SK-N-SH treated with all-trans-retinoic acid at 6 μM for 48 hours (cell line): ENCODE data around the gene KLF13.

ENCODE experiments used
- ARNTL ChIP-seq: fragments of 450-650 bp; formaldehyde crosslinking; IDR thresholded peaks from 2 replicates; pipeline ENCODE4 v1.5.0; 2020; ENCODE audit warnings: low read depth, mild to moderate bottlenecking, moderate library complexity, borderline replicate concordance
- BACH2 ChIP-seq: fragments of 250-450 bp; sonication (Bioruptor Pico); IDR thresholded peaks from 2 replicates; pipeline ENCODE4 v1.9.0; 2021; ENCODE audit warnings: mild to moderate bottlenecking, borderline replicate concordance
- CSDC2 ChIP-seq: fragments of 250-450 bp; sonication (Bioruptor Pico); IDR thresholded peaks from 2 replicates; pipeline ENCODE4 v1.5.0; 2020; ENCODE audit warnings: mild to moderate bottlenecking, moderate library complexity
- ISL1 ChIP-seq: fragments of 250-450 bp; sonication (Bioruptor Pico); IDR thresholded peaks from 2 replicates; pipeline ENCODE4 v2.1.2; 2022; ENCODE audit warnings: mild to moderate bottlenecking, moderate library complexity
- PPARA ChIP-seq: fragments of 250-450 bp; sonication (Bioruptor Pico); IDR thresholded peaks from 2 replicates; pipeline ENCODE4 v1.5.0; 2020; ENCODE audit warnings: mild to moderate bottlenecking, borderline replicate concordance
- RARB ChIP-seq: fragments of 250-450 bp; sonication (Bioruptor Pico); IDR thresholded peaks from 2 replicates; pipeline ENCODE4 v1.8.0; 2021; ENCODE audit warnings: mild to moderate bottlenecking, moderate library complexity
- TCF4 ChIP-seq: fragments of 250-450 bp; sonication (Bioruptor Pico); IDR thresholded peaks from 2 replicates; pipeline ENCODE4 v1.8.0; 2021; ENCODE audit warnings: mild to moderate bottlenecking, moderate library complexity, borderline replicate concordance
- TOX ChIP-seq: fragments of 250-450 bp; sonication (Bioruptor Pico); IDR thresholded peaks from 2 replicates; pipeline ENCODE4 v1.8.0; 2021; ENCODE audit warnings: mild to moderate bottlenecking, moderate library complexity, borderline replicate concordance
- ZFP3 ChIP-seq: fragments of 250-450 bp; sonication (Bioruptor Pico); IDR thresholded peaks from 2 replicates; pipeline ENCODE4 v1.5.0; 2020; ENCODE audit warnings: mild to moderate bottlenecking, moderate library complexity
- ZFP30 ChIP-seq: fragments of 450-650 bp; formaldehyde crosslinking; IDR thresholded peaks from 2 replicates; pipeline ENCODE4 v1.5.0; 2022; ENCODE audit warnings: mild to moderate bottlenecking, moderate library complexity
- TF ChIP-seq, protein P1 (sequence below): fragments of 250-450 bp; sonication (Bioruptor Pico); IDR thresholded peaks from 2 replicates; pipeline ENCODE4 v1.5.1; 2020; ENCODE audit warnings: low read depth, mild to moderate bottlenecking, moderate library complexity
- TF ChIP-seq, protein P2 (sequence below): fragments of 250-450 bp; sonication (Bioruptor Pico); IDR thresholded peaks from 2 replicates; pipeline ENCODE4 v1.8.0; 2020; ENCODE audit warnings: mild to moderate bottlenecking, moderate library complexity, borderline replicate concordance

DNA sequence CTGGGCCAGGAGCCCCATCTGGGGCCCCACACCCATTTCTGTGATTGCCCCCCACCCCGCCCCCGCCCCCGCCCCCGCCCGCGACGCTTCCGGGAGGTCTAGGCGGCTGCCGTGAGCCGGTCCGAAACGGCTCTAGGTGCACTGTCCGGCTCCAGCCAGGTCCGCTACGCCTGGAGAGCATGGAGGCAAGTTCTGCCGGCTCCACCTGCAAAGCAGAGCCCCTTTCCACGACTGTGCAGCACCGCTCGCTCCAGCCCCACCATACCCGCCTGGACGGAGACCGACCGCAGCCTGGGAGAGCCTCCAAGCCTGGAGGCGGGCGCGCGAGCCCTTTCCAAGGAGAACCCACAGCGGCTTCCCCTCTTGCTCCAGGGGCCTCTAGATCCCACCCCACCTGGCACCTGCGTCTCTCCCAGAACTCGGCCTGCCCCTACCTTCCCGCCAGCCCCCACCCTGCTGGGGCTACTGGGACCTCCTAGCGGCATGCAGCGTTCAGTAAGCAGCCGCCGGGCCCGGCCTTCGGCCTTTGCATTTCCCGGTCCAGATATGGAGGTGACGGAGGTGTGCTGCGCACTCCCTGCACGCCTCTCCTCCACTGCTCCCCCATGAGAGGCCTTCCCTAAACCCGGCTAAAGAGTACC is 66.2 kb downstream of the KLF13 start:
- TF ChIP-seq ARNTL (CRISPR knock-in tag) (no peak), CSDC2 (CRISPR knock-in tag) (no peak), ZFP30 (no peak), BACH2 (CRISPR knock-in tag) (no peak), RARB (CRISPR knock-in tag) (no peak), ISL1 (CRISPR knock-in tag) (no peak), ZFP3 (CRISPR knock-in tag) (no peak), PPARA (no peak), TOX (no peak), TCF4 (CRISPR knock-in tag) (no peak)
- TF ChIP-seq, protein P1, sequence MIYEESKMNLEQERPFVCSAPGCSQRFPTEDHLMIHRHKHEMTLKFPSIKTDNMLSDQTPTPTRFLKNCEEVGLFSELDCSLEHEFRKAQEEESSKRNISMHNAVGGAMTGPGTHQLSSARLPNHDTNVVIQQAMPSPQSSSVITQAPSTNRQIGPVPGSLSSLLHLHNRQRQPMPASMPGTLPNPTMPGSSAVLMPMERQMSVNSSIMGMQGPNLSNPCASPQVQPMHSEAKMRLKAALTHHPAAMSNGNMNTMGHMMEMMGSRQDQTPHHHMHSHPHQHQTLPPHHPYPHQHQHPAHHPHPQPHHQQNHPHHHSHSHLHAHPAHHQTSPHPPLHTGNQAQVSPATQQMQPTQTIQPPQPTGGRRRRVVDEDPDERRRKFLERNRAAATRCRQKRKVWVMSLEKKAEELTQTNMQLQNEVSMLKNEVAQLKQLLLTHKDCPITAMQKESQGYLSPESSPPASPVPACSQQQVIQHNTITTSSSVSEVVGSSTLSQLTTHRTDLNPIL, result no peak
- TF ChIP-seq, protein P2, sequence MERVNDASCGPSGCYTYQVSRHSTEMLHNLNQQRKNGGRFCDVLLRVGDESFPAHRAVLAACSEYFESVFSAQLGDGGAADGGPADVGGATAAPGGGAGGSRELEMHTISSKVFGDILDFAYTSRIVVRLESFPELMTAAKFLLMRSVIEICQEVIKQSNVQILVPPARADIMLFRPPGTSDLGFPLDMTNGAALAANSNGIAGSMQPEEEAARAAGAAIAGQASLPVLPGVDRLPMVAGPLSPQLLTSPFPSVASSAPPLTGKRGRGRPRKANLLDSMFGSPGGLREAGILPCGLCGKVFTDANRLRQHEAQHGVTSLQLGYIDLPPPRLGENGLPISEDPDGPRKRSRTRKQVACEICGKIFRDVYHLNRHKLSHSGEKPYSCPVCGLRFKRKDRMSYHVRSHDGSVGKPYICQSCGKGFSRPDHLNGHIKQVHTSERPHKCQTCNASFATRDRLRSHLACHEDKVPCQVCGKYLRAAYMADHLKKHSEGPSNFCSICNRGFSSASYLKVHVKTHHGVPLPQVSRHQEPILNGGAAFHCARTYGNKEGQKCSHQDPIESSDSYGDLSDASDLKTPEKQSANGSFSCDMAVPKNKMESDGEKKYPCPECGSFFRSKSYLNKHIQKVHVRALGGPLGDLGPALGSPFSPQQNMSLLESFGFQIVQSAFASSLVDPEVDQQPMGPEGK (CRISPR knock-in tag), result no peak
